ENCODE measurements around the gene F2RL3.
"Not testable (repeated sequence)": the region's sequence is repeated elsewhere in the genome, so short reads cannot be mapped to it uniquely, and the experiment has no call there.

DNA sequence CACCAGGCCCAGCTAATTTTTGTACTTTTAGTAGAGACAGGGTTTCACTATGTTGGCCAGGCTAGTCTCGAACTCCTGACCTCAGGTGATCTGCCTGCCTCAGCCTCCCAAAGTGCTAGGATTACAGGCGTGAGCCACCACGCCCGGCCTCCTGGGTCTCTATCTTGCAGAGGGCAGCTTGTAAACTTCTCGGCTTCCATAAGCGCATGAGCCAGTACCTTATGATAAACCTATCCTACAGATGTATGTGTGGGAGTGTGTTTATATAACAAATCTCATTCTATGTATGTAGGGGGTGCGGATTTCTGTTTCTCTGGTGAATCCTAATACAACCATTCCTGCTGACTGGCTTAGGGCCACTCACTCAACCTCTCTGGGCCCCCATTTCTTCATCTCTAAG, 51.3 kb downstream of the F2RL3 start:
- TF ChIP-seq CTCF (IDR thresholded peaks at IDR 0.05; ENCODE audit: poor library complexity, severe bottlenecking); RAD21 (conservative IDR thresholded peaks at IDR 0.05): not testable (repeated sequence)
- TF ChIP-seq, protein P1, sequence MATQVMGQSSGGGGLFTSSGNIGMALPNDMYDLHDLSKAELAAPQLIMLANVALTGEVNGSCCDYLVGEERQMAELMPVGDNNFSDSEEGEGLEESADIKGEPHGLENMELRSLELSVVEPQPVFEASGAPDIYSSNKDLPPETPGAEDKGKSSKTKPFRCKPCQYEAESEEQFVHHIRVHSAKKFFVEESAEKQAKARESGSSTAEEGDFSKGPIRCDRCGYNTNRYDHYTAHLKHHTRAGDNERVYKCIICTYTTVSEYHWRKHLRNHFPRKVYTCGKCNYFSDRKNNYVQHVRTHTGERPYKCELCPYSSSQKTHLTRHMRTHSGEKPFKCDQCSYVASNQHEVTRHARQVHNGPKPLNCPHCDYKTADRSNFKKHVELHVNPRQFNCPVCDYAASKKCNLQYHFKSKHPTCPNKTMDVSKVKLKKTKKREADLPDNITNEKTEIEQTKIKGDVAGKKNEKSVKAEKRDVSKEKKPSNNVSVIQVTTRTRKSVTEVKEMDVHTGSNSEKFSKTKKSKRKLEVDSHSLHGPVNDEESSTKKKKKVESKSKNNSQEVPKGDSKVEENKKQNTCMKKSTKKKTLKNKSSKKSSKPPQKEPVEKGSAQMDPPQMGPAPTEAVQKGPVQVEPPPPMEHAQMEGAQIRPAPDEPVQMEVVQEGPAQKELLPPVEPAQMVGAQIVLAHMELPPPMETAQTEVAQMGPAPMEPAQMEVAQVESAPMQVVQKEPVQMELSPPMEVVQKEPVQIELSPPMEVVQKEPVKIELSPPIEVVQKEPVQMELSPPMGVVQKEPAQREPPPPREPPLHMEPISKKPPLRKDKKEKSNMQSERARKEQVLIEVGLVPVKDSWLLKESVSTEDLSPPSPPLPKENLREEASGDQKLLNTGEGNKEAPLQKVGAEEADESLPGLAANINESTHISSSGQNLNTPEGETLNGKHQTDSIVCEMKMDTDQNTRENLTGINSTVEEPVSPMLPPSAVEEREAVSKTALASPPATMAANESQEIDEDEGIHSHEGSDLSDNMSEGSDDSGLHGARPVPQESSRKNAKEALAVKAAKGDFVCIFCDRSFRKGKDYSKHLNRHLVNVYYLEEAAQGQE (IDR thresholded peaks at IDR 0.05; ENCODE audit: borderline replicate concordance): not testable (repeated sequence)
